ENCODE data around the gene TRIM62.

Gene TRIM62

GRCh38 chr1:33162141-33162540 lies 19.7 kb downstream of the TRIM62 start:
- DNase-seq (ENCODE audit: insufficient read length, low spot score), result no peak
- no peak for FAIRE-seq

GRCh38 chr1:33161061-33161681 lies 20.7 kb downstream of the TRIM62 start:
- FAIRE-seq (no peak), DNase-seq (ENCODE audit: insufficient read length, low spot score) (no peak)

GRCh38 chr1:33159577-33159976 lies 22.3 kb downstream of the TRIM62 start:
- DNase-seq (ENCODE audit: insufficient read length, low spot score) (no peak), FAIRE-seq (no peak)

- FAIRE-seq, result no peak
- no peak for DNase-seq (ENCODE audit: insufficient read length, low spot score)
These were observed 23.5 kb downstream of the TRIM62 start for GRCh38 chr1:33158366-33158765.

- FAIRE-seq, result no peak
- DNase-seq (ENCODE audit: insufficient read length, low spot score), result no peak
These were observed 24.7 kb downstream of the TRIM62 start for GRCh38 chr1:33157131-33157530.

GRCh38 chr1:33155877-33156538 lies 25.8 kb downstream of the TRIM62 start:
- FAIRE-seq (no peak), DNase-seq (ENCODE audit: insufficient read length, low spot score) (no peak)

- no peak for DNase-seq (ENCODE audit: insufficient read length, low spot score)
- FAIRE-seq, result no peak
These were observed 28.2 kb downstream of the TRIM62 start for GRCh38 chr1:33153650-33154049.

GRCh38 chr1:33152685-33153432 lies 29.0 kb downstream of the TRIM62 start:
- no peak for DNase-seq (ENCODE audit: insufficient read length, low spot score)

GRCh38 chr1:33151116-33151515 lies 30.7 kb downstream of the TRIM62 start:
- DNase-seq (ENCODE audit: insufficient read length, low spot score) (no peak), FAIRE-seq (no peak)

More at GRCh38 chr1:33152685-33153432, 29.0 kb downstream of the TRIM62 start:
- FAIRE-seq, result peak; percentile 46

GRCh38 chr1:33150522-33150921 lies 31.3 kb downstream of the TRIM62 start:
- FAIRE-seq, result no peak
- DNase-seq (ENCODE audit: insufficient read length, low spot score), result no peak

GRCh38 chr1:33149453-33150190 lies 32.2 kb downstream of the TRIM62 start:
- FAIRE-seq, result no peak
- DNase-seq (ENCODE audit: insufficient read length, low spot score), result no peak

GRCh38 chr1:33148615-33149014 lies 33.2 kb downstream of the TRIM62 start:
- no peak for DNase-seq (ENCODE audit: insufficient read length, low spot score)
- FAIRE-seq, result no peak

- no peak for FAIRE-seq
- no peak for DNase-seq (ENCODE audit: insufficient read length, low spot score)
These were observed 33.9 kb downstream of the TRIM62 start for GRCh38 chr1:33147997-33148314.

GRCh38 chr1:33147275-33147996 lies 34.4 kb downstream of the TRIM62 start:
- FAIRE-seq, result no peak
- DNase-seq (ENCODE audit: insufficient read length, low spot score), result no peak

- no peak for FAIRE-seq
- no peak for DNase-seq (ENCODE audit: insufficient read length, low spot score)
These were observed 35.8 kb downstream of the TRIM62 start for GRCh38 chr1:33146003-33146402.

GRCh38 chr1:33143698-33144097 lies 38.1 kb downstream of the TRIM62 start:
- FAIRE-seq (no peak), DNase-seq (ENCODE audit: insufficient read length, low spot score) (no peak)

GRCh38 chr1:33143176-33143575 lies 38.7 kb downstream of the TRIM62 start:
- DNase-seq (ENCODE audit: insufficient read length, low spot score), result no peak
- no peak for FAIRE-seq

- no peak for FAIRE-seq
- no peak for DNase-seq (ENCODE audit: insufficient read length, low spot score)
These were observed 39.3 kb downstream of the TRIM62 start for GRCh38 chr1:33142483-33143064.

GRCh38 chr1:33141781-33142180 lies 40.1 kb downstream of the TRIM62 start:
- FAIRE-seq (no peak), DNase-seq (ENCODE audit: insufficient read length, low spot score) (no peak)

GRCh38 chr1:33141216-33141615 lies 40.6 kb downstream of the TRIM62 start:
- DNase-seq (ENCODE audit: insufficient read length, low spot score) (no peak), FAIRE-seq (no peak)

Measured in HTR-8/SVneo (cell line).